SK-MEL-5 (cell line): Measurements from ENCODE around the gene HOOK1. TPM values are rescaled to one million over a fixed set of nuclear protein-coding genes. Genes with fewer than 3 reads are reported as not detected.
"Not testable (repeated sequence)": the region's sequence is repeated elsewhere in the genome, so short reads cannot be mapped to it uniquely, and the experiment has no call there.

Experiments
- DNase-seq: peaks from one replicate; pipeline ENCODE4 v3.0.0-alpha.2; 2016; ENCODE audit warnings: low read depth, low spot score
- in situ Hi-C: cut with HindIII; loops from 2 replicates; pipeline ENCODE4 v1.10.0; 2016; ENCODE audit warnings: low sequenced_read_pairs, high pct_unique_total_duplicates, low pct_unique_long_range_greater_than_20kb
- total RNA-seq: library from RNA; depleted of rRNA; stranded (reverse); fragments of >200 nt; shearing (Covaris generic); gene quantifications from 2 replicates; pipeline ENCODE4 v1.2.3, GENCODE V29; 2014

Gene HOOK1
- total RNA-seq, 1 experiment from 2014 or later = not detected

- no peak for DNase-seq
Observed at GRCh38 chr1:59814180-59814900, 409 bp upstream of the HOOK1 start.

GRCh38 chr1:59815892-59816291 lies 1.1 kb downstream of the HOOK1 start:
- in situ Hi-C loops = no loop called here
- no peak for DNase-seq

More at GRCh38 chr1:59814180-59814900, 409 bp upstream of the HOOK1 start:
- in situ Hi-C loops = no loop called here

- in situ Hi-C loops = no loop called here
- no peak for DNase-seq
Observed at GRCh38 chr1:59816318-59816878, 1.6 kb downstream of the HOOK1 start.

GRCh38 chr1:59819566-59820438 lies 5.1 kb downstream of the HOOK1 start:
- DNase-seq = no peak
- in situ Hi-C loops = no loop called here

GRCh38 chr1:59827055-59827643 lies 12.4 kb downstream of the HOOK1 start:
- DNase-seq = no peak
- in situ Hi-C loops = no loop called here

GRCh38 chr1:59828160-59828559 lies 13.4 kb downstream of the HOOK1 start:
- DNase-seq = no peak
- in situ Hi-C loops = no loop called here

- DNase-seq = no peak
- in situ Hi-C loops = no loop called here
Observed at GRCh38 chr1:59831529-59831928, 16.8 kb downstream of the HOOK1 start.

- no peak for DNase-seq
- in situ Hi-C loops = no loop called here
Observed at GRCh38 chr1:59833022-59833421, 18.3 kb downstream of the HOOK1 start.

- in situ Hi-C loops = no loop called here
Observed at GRCh38 chr1:59833991-59834390, 19.2 kb downstream of the HOOK1 start.

GRCh38 chr1:59837857-59838256 lies 23.1 kb downstream of the HOOK1 start:
- DNase-seq, in situ Hi-C loops: not testable (repeated sequence)

More at GRCh38 chr1:59833991-59834390, 19.2 kb downstream of the HOOK1 start:
- DNase-seq = no peak

GRCh38 chr1:59845091-59845490 lies 30.3 kb downstream of the HOOK1 start:
- in situ Hi-C loops = no loop called here
- DNase-seq = no peak

GRCh38 chr1:59846209-59846894 lies 31.6 kb downstream of the HOOK1 start:
- DNase-seq = no peak
- in situ Hi-C loops = no loop called here

GRCh38 chr1:59846895-59847282 lies 32.1 kb downstream of the HOOK1 start:
- in situ Hi-C loops = no loop called here
- DNase-seq = no peak

GRCh38 chr1:59852117-59852516 lies 37.4 kb downstream of the HOOK1 start:
- in situ Hi-C loops = no loop called here
- no peak for DNase-seq

- in situ Hi-C loops, DNase-seq: not testable (repeated sequence)
Observed at GRCh38 chr1:59855297-59855696, 40.5 kb downstream of the HOOK1 start.

GRCh38 chr1:59856725-59857338 lies 42.1 kb downstream of the HOOK1 start:
- DNase-seq = no peak
- in situ Hi-C loops = no loop called here

- in situ Hi-C loops = no loop called here
- DNase-seq = no peak
Observed at GRCh38 chr1:59857679-59858354, 43.1 kb downstream of the HOOK1 start.
